Superior temporal gyrus (tissue), 1 donor: ENCODE measurements around the gene CFAP53.
A peak's percentile ranks its signal among the peaks of the same experiment; 100 is the strongest.
"Not testable (repeated sequence)": the region's sequence is repeated elsewhere in the genome, so short reads cannot be mapped to it uniquely, and the experiment has no call there.

Source experiments
- DNase-seq: peaks from one replicate; pipeline ENCODE4 v3.0.0-alpha.2; 2016; ENCODE audit errors: extremely low spot score

Gene CFAP53

DNA sequence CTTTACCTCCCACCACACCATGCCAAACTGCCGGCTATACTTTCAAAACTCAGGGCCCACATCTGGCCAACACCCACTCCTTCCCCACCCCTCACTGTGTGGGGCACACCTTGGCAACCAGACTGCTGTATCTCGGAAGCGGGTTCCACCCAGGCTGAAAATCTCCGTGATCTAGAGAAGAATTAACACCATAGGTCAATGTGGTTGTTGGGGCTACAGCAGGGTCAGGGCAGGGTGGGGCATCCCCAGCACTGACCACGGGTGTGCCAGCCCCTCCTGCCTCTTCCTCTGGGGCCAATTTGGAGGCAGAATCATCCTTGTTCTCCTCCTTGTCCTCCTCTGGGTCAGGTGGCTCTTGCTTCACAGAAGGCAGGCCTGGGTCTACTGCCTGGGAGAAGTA, 6.3 kb upstream of the CFAP53 start:
- DNase-seq, result no peak

DNA sequence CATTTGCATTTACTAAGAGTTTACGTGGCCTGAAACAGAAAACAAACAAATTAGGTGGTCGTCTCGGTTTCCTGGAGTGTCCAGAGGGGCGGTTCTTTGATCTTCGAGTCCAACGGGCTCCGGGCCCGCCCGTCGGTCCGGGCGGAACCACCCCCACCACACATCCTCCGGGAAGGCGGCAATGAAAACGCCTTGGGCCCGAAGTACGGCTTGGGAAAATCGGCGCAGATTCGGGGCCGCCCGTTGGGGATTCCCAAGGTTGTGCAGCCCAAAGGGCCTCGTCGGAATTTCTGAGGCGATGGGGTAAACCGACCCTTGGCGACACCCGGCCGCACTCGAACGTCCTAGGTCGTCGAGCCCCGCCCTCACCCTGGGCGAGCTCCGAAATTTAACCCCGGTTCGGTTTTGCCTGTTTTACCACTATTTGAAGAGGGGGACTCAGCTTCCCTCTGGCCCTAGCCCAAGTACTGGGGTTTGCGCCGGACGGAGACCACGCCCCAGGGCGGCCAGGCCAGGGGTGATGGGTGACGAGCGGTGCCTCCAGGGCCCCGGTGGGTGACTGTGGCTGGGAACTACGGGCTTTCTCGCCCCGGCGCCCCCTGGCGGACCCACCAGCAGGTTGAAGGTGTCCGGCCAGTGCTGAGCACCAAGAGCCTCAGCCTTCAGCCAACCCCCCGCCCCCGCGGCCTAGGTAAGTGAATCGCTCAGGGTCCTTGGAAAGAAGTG, 1.9 kb upstream of the CFAP53 start:
- peak; percentile 34 for DNase-seq

- no peak for DNase-seq
Measured at GRCh38 chr18:50262977-50263376, 3.3 kb downstream of the CFAP53 start.

GRCh38 chr18:50250935-50251334, 15.4 kb downstream of the CFAP53 start:
- no peak for DNase-seq

DNA sequence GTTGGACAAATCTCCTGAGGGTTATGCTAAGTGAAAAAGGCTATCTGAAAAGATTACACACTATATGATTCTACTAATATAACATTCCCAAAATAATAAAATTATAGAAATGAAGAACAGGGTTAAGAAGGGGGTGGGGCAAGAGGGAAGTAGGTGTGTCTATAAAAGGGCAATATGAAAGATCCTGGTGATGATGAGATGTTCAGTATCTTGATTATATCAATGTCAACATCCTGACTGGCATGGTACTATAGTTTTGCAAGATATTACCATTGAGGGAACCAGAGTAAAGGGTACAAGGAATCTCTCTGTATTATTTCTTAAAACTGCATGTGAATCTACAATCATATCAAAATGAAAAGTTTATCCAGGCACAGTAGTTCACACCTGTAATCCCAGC, 16.7 kb downstream of the CFAP53 start:
- no peak for DNase-seq

DNA sequence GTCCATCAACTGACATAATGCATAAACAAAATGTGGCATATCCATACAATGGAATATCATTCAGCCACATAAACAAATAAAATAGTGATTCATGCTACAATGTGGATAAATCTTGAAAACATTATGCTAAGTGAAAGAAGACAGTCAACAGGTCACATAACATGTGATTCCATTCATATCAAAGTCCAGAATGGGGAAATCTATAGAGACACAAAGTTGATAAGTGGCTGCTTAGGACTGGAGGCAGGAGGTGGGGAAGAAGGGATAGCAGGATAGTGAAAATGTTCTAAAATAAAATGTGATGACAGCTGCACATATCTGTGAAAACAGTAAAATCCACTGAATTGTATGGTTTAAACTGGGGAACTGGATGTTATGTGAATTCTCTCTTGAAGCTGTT, 18.7 kb downstream of the CFAP53 start:
- DNase-seq, result no peak

- not testable (repeated sequence) for DNase-seq
Measured at GRCh38 chr18:50241768-50242167, 24.5 kb downstream of the CFAP53 start.

- DNase-seq, result no peak
Measured at GRCh38 chr18:50240080-50240563, 26.2 kb downstream of the CFAP53 start.

- no peak for DNase-seq
Measured at GRCh38 chr18:50232419-50232818, 33.9 kb downstream of the CFAP53 start.

DNA sequence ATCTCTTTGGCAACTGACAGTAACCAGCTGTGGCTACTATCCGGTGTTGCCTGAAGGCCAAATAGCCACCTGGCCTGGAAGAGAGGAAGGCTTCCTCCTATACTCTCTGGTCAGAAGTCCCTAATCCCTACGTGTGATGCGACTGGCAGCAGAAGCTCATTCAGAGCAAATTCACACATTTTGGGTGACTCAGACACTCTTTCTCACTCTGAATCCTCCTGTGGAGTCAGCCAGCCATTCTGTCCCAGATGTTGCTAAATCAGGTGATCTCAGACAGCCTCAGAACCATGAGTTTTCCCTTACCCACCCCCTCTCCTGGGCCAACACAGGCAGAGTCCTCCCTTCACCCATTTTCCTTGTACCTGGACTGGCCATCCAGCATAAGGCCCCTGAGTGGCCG, 34.7 kb downstream of the CFAP53 start:
- DNase-seq, result peak; percentile 25

- not testable (repeated sequence) for DNase-seq
Measured at GRCh38 chr18:50220249-50220648, 46.0 kb downstream of the CFAP53 start.

DNA sequence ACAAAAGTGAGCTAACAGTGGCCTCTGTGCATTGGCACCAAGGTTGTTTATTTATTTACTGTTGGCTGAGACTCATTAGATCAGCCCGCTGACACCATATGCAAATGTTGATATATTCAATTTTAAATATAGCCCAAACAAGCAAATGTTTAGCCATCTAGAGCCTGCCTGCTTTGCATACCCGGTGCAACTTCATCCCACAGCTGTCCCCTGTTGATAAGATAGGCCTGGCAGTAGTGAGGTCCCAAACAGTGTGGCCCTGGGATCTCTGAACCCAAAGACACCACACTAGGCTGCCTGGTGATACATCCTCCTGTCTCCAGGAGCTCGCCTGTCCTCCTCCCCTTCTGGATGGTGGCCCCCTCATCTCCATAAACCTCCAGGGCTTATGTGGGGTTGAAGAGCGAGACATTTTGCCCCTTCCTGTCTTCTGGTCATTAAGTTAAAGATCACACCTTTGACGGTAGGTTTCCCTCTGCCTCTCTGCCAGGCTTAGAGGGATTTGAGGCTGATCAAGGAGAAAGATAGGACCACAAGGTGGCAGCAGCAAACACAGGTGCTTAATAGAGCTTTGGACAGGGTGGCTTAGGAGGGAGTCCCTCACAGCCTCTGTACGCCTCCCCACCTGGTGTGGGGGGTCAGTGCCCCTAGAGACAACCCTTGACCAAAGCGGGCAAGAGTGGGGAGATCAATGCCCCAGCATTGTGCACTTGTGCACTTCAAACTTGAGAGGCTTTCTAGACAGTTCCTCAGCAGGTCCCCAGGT, 47.7 kb downstream of the CFAP53 start:
- DNase-seq, result peak; percentile 19

DNA sequence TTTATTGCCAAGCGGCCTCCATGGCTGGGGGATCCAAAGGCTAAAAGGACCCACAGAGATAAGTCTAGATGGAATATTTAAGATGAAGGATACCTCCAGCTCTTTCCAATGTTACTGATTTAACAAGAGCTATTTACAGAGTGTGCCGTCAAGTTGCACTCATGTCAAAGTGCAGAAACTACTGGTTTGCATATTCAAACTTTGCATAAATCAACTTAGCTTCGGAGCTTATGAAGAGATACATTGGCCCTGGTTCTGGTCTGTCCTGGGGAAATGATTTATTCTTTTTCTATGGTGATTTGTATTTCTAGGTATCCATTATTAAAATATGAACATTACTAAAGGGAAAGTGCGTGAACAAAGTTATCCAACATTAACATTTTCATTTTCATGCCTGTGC, 57.0 kb downstream of the CFAP53 start:
- no peak for DNase-seq

DNA sequence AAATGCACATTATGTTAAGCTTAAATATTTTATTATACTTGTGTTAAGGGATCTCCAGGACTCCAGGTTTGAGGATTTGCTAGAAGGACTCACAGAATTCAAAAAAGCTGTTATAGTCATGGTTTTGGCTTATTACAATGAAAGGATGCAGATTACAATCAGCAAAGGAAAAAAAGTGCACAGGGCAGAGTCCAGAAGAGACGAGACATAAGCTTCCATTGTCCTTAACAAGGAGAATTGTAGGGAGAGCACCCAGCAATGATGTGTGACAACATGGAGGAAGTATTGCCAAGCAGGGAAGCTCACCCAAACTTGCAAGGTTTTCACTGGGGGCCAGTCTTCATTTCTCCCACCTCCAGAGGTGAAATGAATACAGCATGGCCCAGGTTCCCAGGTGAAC, 58.6 kb downstream of the CFAP53 start:
- no peak for DNase-seq

GRCh38 chr18:50203801-50204604, 62.3 kb downstream of the CFAP53 start:
- peak; percentile 77 for DNase-seq

DNA sequence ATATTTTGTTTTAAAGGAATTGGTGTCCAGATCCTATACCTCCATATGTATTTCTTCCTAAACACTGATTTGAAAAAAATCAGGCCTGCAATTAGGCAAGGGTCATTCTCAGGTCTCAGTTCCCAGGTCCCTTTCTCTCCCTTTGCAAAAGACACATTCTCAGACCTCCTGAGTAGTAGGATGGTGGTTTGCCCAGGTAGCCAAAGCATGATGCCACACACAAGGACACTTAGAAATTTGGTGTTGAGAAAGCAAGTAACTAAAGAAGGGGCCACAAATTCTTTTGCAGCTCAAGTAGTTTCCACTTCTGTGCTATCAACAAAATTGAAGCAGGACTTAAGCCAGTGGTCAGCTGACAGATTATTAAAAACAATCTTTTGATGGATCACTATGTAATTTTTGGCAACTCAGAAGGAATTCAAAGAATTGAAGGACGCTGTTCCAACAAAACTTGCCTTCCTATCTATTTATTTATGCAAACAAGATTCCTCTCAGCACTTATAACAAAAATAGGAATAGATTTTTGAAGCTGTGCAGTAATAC, 64.7 kb downstream of the CFAP53 start:
- DNase-seq, result no peak

DNA sequence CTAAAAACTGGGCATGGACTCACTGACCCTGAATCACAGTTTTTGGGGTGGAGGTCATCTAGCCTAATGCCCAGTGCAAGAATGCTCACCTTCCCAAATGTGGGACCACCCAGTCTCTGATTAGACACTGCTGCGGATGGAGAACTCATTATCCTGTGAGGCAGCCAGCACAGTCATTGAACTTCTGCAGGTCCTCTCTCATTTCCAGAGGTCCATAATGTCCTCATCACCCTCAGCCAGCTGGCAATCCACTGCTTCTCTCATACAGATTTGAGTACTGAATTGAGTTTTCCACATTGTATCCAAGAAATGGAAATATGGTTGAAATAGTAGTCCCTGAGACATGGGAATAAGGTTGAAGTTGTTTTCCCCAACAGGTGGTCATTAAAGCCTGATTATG, 66.4 kb downstream of the CFAP53 start:
- DNase-seq, result no peak

GRCh38 chr18:50199346-50199855, 66.9 kb downstream of the CFAP53 start:
- no peak for DNase-seq

DNA sequence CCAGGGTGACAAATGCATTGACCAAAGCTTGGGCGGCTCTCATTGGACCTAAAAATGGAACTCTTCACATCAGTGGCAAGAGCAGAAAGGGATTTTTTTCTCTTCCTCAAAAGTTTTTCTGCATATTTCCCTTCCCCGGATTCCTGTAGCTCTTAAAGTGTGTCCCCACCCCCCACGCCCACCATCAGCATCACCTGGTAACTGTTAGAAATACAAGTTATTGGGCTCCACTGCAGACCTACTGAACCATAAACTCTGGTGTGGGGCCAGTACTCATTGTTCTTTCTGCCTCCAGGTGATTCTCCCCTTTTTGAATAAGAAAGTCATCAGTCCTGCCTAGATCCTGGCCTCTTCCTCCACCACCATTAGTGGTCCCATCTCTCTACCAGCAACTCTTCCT, 70.0 kb downstream of the CFAP53 start:
- DNase-seq, result no peak

- no peak for DNase-seq
Measured at GRCh38 chr18:50195689-50196088, 70.6 kb downstream of the CFAP53 start.

- no peak for DNase-seq
Measured at GRCh38 chr18:50194631-50195532, 71.4 kb downstream of the CFAP53 start, which contains the start of gene MYO5B. TSS of gene MYO5B (minus strand) at chr18:50195147. CDS start at chr18:50194793, 354 bp downstream.
